ENCODE data around the gene TM4SF20.

Gene TM4SF20

GRCh38 chr2:227320305-227321094, 58.6 kb downstream of the TM4SF20 start:
- DNase-seq (ENCODE audit: low read depth), result no peak

DNA sequence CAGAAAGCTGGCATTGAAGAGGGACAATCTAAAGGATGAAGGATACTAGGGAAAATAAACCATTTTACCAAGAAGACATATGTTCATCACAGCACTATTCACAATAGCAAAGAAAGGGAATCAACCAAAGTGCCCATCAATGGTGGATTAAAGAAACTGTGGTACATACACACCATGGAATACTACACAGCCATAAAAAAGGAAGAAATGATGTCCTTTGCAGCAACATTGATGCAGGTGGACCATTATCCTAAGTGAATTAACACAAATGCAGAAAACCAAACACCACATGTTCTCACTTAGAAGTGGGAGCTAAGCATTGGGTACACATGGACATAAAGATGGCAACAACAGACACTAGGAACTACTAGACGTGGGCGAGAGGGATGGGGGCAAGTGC, 61.3 kb downstream of the TM4SF20 start:
- no peak for DNase-seq (ENCODE audit: low read depth)

DNA sequence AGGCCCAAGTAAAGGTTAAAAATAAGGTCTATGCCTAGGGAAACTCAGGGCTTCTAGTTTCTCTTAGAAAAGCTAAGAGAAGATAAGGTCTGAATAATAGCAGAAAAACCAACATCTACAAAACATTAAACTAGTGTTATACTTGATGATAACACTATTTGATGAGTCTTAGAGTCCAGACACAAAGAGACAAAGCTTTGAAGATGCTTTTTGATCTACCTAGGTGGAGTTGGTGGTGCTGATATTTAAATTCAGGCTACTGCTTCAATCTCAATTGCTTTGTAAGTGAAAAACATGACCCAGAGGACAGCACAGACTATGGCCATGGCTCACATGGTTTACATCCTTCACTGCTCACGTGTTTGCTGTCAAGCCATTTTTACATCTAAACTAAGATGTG, 65.8 kb downstream of the TM4SF20 start:
- no peak for DNase-seq (ENCODE audit: low read depth)

DNA sequence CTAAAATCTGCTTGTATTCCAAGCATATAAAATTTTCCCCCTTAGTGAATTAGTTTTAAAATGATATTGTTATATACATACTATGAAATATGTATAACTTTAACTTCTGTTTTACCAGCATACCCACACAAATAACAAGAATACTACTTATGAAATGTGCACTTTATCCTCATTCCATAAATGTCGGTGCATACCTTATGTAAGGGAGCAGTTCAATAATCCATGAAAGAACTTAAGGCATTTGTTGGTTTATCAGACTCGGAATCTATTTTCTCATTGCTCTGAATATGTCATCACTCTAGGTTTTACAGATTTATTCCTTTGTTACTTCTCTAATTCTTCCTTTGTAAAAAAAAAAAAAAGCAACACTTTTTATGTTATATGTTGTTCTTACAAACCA, 66.5 kb downstream of the TM4SF20 start:
- DNase-seq (ENCODE audit: low read depth), result no peak

All from amniotic epithelial cell (primary cell).